NCI-H1105 treated with DMSO at 0.1 percent for 48 hours (cell line): ENCODE data around the gene TMPRSS11B.
"Not testable (repeated sequence)": the region's sequence is repeated elsewhere in the genome, so short reads cannot be mapped to it uniquely, and the experiment has no call there.

ENCODE experiments used
- DNase-seq: peaks from one replicate; lab custom pipeline; 2025; lab: John Stamatoyannopoulos, UW

TMPRSS11B gene

GRCh38 chr4:68245594-68245993 is at the start of gene TMPRSS11B:
Gene TMPRSS11B (minus strand): TSS chr4:68245694. CDS start chr4:68245558, 136 bp downstream.
- no peak for DNase-seq

- no peak for DNase-seq
Observed at GRCh38 chr4:68291256-68291655, 45.8 kb upstream of the TMPRSS11B start.

- DNase-seq: no peak
Observed at GRCh38 chr4:68288393-68288740, 42.9 kb upstream of the TMPRSS11B start.

- no peak for DNase-seq
Observed at GRCh38 chr4:68287704-68288392, 42.4 kb upstream of the TMPRSS11B start.

GRCh38 chr4:68283714-68284113 is 38.2 kb upstream of the TMPRSS11B start:
- no peak for DNase-seq

GRCh38 chr4:68283095-68283494 is 37.6 kb upstream of the TMPRSS11B start:
- DNase-seq: no peak

- not testable (repeated sequence) for DNase-seq
Observed at GRCh38 chr4:68281796-68282740, 36.6 kb upstream of the TMPRSS11B start.

GRCh38 chr4:68278029-68278428 is 32.5 kb upstream of the TMPRSS11B start:
- no peak for DNase-seq

- no peak for DNase-seq
Observed at GRCh38 chr4:68277627-68278026, 32.1 kb upstream of the TMPRSS11B start.

- no peak for DNase-seq
Observed at GRCh38 chr4:68272860-68273259, 27.4 kb upstream of the TMPRSS11B start.

- no peak for DNase-seq
Observed at GRCh38 chr4:68272380-68272779, 26.9 kb upstream of the TMPRSS11B start.

GRCh38 chr4:68271851-68272357 is 26.4 kb upstream of the TMPRSS11B start:
- DNase-seq: peak; percentile 16

GRCh38 chr4:68267433-68267944 is 22.0 kb upstream of the TMPRSS11B start:
- DNase-seq: no peak

- no peak for DNase-seq
Observed at GRCh38 chr4:68264875-68265565, 19.5 kb upstream of the TMPRSS11B start.

GRCh38 chr4:68259191-68259590 is 13.7 kb upstream of the TMPRSS11B start:
- no peak for DNase-seq

- no peak for DNase-seq
Observed at GRCh38 chr4:68257719-68258118, 12.2 kb upstream of the TMPRSS11B start.

- no peak for DNase-seq
Observed at GRCh38 chr4:68256284-68256683, 10.8 kb upstream of the TMPRSS11B start.

- no peak for DNase-seq
Observed at GRCh38 chr4:68250151-68250930, 4.8 kb upstream of the TMPRSS11B start.

GRCh38 chr4:68249434-68249833 is 3.9 kb upstream of the TMPRSS11B start:
- no peak for DNase-seq

GRCh38 chr4:68240620-68241019 is 4.9 kb downstream of the TMPRSS11B start:
- DNase-seq: no peak

GRCh38 chr4:68228568-68228967 is 16.9 kb downstream of the TMPRSS11B start:
- DNase-seq: no peak
